ENCODE results near the gene ALOX5AP.

The ALOX5AP gene

DNA sequence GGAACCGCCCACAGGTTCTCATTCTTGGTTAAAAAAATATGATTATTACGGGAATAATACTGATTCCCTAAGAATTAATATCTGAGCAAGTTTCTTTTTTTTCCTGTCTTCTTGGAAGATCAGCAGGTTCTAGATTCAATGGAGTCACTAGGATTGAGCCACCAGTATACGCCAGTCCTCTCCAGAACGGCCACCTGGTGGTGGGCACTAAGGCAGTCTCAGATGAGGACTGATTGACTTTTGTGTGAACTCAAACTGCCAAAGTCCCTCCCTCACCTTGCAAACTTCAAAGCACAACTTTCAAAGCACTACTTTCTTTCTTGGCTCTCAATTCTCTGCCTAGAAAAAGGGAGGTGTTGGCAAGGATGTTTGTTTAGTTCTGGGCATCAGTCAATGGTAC, 33.3 kb upstream of the ALOX5AP start:
- H3K27me3 ChIP-seq (ENCODE audit: low read depth, low read length) = peaks cover 61% of the 10 kb centered on the region
- TF ChIP-seq, protein P1, sequence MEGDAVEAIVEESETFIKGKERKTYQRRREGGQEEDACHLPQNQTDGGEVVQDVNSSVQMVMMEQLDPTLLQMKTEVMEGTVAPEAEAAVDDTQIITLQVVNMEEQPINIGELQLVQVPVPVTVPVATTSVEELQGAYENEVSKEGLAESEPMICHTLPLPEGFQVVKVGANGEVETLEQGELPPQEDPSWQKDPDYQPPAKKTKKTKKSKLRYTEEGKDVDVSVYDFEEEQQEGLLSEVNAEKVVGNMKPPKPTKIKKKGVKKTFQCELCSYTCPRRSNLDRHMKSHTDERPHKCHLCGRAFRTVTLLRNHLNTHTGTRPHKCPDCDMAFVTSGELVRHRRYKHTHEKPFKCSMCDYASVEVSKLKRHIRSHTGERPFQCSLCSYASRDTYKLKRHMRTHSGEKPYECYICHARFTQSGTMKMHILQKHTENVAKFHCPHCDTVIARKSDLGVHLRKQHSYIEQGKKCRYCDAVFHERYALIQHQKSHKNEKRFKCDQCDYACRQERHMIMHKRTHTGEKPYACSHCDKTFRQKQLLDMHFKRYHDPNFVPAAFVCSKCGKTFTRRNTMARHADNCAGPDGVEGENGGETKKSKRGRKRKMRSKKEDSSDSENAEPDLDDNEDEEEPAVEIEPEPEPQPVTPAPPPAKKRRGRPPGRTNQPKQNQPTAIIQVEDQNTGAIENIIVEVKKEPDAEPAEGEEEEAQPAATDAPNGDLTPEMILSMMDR (IDR thresholded peaks at IDR 0.05; ENCODE audit: low read depth, low read length) = no peak
- no peak for TF ChIP-seq EZH2phosphoT487 (IDR thresholded peaks at IDR 0.05; ENCODE audit: low read depth)
- H3K27ac ChIP-seq (ENCODE audit: low read length) = no peak overlapping the region
- no peak overlapping the region for H3K9ac ChIP-seq (ENCODE audit: low read length)
- H2AFZ ChIP-seq (ENCODE audit: low read depth, low read length) = no peak overlapping the region
- no peak overlapping the region for H3K4me3 ChIP-seq (ENCODE audit: low read length)
- H3K4me2 ChIP-seq (ENCODE audit: low read length) = no peak overlapping the region
- H3K79me2 ChIP-seq (ENCODE audit: low read length) = no peaks in the 10 kb centered on the region
- H4K20me1 ChIP-seq (ENCODE audit: insufficient read depth, low read length) = no peaks in the 10 kb centered on the region
- no peaks in the 10 kb centered on the region for H3K36me3 ChIP-seq (replicated peaks; ENCODE audit: low read depth, low read length)
- H3K9me3 ChIP-seq (ENCODE audit: insufficient read depth, low read length) = no peaks in the 10 kb centered on the region
- peaks cover 8% of the 10 kb centered on the region for H3K4me1 ChIP-seq (ENCODE audit: low read length)

DNA sequence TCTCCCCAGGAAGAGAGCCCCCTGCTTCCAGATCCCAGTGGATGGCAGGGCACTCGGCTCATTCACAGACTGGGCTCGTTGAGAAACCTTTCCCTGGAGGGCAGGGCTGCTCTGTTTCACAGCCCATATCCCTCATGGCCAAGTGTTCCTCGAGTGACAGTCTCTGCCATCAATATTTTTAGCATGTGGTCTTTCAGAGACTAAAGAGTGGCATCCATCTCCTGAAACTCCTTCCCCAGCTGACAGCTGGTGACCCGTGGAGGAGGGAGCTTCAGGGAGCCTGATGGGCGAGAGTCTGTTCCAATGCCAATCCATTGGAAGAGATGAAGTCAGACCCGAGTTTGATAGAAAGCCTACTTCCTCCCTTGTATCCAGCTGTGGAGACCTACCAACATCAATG, 30.7 kb upstream of the ALOX5AP start:
- H3K27ac ChIP-seq (ENCODE audit: low read length) = no peak overlapping the region

DNA sequence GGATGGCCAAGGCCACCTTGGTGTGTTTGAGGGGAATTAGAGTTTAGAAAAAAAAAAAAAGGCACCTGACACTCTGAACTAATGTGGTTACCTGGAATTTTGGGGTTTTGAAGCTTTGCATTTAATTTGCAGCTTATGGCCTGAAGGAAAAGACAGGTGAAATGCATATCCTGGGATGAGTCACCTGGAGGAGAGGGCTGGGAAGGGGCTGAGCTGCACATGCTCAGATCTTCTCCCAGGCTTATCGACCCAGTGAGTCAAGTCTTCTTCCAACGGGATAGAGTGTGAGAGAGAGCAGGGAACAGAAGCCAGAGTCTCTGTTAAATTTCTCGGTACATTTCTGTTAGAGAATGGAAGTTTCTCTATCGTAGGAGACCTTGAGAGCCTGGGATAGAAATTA, 29.7 kb upstream of the ALOX5AP start:
- no peaks in the 10 kb centered on the region for H3K36me3 ChIP-seq (replicated peaks; ENCODE audit: low read depth, low read length)
- no peak overlapping the region for H3K27ac ChIP-seq (ENCODE audit: low read length)
- no peaks in the 10 kb centered on the region for H3K79me2 ChIP-seq (ENCODE audit: low read length)
- TF ChIP-seq, protein P1 (IDR thresholded peaks at IDR 0.05; ENCODE audit: low read depth, low read length) = no peak
- no peak for TF ChIP-seq EZH2phosphoT487 (IDR thresholded peaks at IDR 0.05; ENCODE audit: low read depth)
- peaks cover 51% of the 10 kb centered on the region for H3K27me3 ChIP-seq (ENCODE audit: low read depth, low read length)
- H3K4me3 ChIP-seq (ENCODE audit: low read length) = no peak overlapping the region
- H3K9me3 ChIP-seq (ENCODE audit: insufficient read depth, low read length) = no peaks in the 10 kb centered on the region
- H3K4me1 ChIP-seq (ENCODE audit: low read length) = peaks cover 2% of the 10 kb centered on the region
- no peak overlapping the region for H2AFZ ChIP-seq (ENCODE audit: low read depth, low read length)
- no peak overlapping the region for H3K9ac ChIP-seq (ENCODE audit: low read length)
- no peak overlapping the region for H3K4me2 ChIP-seq (ENCODE audit: low read length)
- no peaks in the 10 kb centered on the region for H4K20me1 ChIP-seq (ENCODE audit: insufficient read depth, low read length)

More for the DNA sequence above, 30.7 kb upstream of the ALOX5AP start:
- no peaks in the 10 kb centered on the region for H3K9me3 ChIP-seq (ENCODE audit: insufficient read depth, low read length)
- H3K79me2 ChIP-seq (ENCODE audit: low read length) = no peaks in the 10 kb centered on the region
- no peaks in the 10 kb centered on the region for H4K20me1 ChIP-seq (ENCODE audit: insufficient read depth, low read length)
- H2AFZ ChIP-seq (ENCODE audit: low read depth, low read length) = no peak overlapping the region
- H3K4me3 ChIP-seq (ENCODE audit: low read length) = no peak overlapping the region
- TF ChIP-seq, protein P1 (IDR thresholded peaks at IDR 0.05; ENCODE audit: low read depth, low read length) = no peak
- TF ChIP-seq EZH2phosphoT487 (IDR thresholded peaks at IDR 0.05; ENCODE audit: low read depth) = no peak
- peaks cover 8% of the 10 kb centered on the region for H3K4me1 ChIP-seq (ENCODE audit: low read length)
- H3K27me3 ChIP-seq (ENCODE audit: low read depth, low read length) = peaks cover 50% of the 10 kb centered on the region
- no peak overlapping the region for H3K4me2 ChIP-seq (ENCODE audit: low read length)
- no peak overlapping the region for H3K9ac ChIP-seq (ENCODE audit: low read length)
- no peaks in the 10 kb centered on the region for H3K36me3 ChIP-seq (replicated peaks; ENCODE audit: low read depth, low read length)

DNA sequence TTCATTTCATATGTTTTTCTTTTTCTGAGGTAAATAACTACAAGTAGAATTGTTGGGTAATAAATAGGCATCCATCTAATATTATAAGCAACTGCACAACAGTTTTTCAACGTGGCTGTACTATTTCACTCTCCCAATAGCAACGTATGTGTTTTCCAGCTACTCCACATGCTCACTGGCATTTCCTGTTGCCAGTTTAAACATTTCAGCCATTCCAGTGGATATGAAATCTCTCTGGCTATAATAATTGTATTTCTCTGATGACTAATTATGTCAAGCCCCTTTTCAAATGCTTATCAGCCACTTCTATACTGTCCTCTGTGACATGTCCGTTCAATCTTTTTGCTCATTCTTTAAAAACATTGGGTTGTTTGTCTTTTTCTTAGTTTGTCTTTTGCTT, 26.8 kb upstream of the ALOX5AP start:
- Histone ChIP-seq H3K36me3 (replicated peaks; ENCODE audit: low read depth, low read length) (no peaks in the 10 kb centered on the region), H3K27me3 (ENCODE audit: low read depth, low read length) (peaks cover 36% of the 10 kb centered on the region), H3K4me1 (ENCODE audit: low read length) (peaks cover 10% of the 10 kb centered on the region), H3K9me3 (ENCODE audit: insufficient read depth, low read length) (no peaks in the 10 kb centered on the region), H2AFZ (ENCODE audit: low read depth, low read length) (no peak overlapping the region), H3K4me3 (ENCODE audit: low read length) (no peak overlapping the region), H4K20me1 (ENCODE audit: insufficient read depth, low read length) (no peaks in the 10 kb centered on the region), H3K79me2 (ENCODE audit: low read length) (no peaks in the 10 kb centered on the region), H3K27ac (ENCODE audit: low read length) (no peak overlapping the region), H3K4me2 (ENCODE audit: low read length) (no peak overlapping the region), H3K9ac (ENCODE audit: low read length) (no peak overlapping the region)
- TF ChIP-seq, protein P1 (IDR thresholded peaks at IDR 0.05; ENCODE audit: low read depth, low read length) = no peak
- no peak for TF ChIP-seq EZH2phosphoT487 (IDR thresholded peaks at IDR 0.05; ENCODE audit: low read depth)
